ENCODE data around the gene HDAC4. TPM values are rescaled to one million over a fixed set of nuclear protein-coding genes. Genes with fewer than 3 reads are reported as not detected.

The HDAC4 gene
- total and polyA plus RNA-seq, 10 of the 15 experiments (the other 5 are each of a cell fraction or from before 2014, with no cell fraction given) = 0.22 to 15.7 (median 4.8) TPM

- TF ChIP-seq, protein P1, sequence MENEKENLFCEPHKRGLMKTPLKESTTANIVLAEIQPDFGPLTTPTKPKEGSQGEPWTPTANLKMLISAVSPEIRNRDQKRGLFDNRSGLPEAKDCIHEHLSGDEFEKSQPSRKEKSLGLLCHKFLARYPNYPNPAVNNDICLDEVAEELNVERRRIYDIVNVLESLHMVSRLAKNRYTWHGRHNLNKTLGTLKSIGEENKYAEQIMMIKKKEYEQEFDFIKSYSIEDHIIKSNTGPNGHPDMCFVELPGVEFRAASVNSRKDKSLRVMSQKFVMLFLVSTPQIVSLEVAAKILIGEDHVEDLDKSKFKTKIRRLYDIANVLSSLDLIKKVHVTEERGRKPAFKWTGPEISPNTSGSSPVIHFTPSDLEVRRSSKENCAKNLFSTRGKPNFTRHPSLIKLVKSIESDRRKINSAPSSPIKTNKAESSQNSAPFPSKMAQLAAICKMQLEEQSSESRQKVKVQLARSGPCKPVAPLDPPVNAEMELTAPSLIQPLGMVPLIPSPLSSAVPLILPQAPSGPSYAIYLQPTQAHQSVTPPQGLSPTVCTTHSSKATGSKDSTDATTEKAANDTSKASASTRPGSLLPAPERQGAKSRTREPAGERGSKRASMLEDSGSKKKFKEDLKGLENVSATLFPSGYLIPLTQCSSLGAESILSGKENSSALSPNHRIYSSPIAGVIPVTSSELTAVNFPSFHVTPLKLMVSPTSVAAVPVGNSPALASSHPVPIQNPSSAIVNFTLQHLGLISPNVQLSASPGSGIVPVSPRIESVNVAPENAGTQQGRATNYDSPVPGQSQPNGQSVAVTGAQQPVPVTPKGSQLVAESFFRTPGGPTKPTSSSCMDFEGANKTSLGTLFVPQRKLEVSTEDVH (IDR thresholded peaks at IDR 0.05; ENCODE audit: low read depth, partially characterized antibody) = no peak
- TF ChIP-seq SMC3 (IDR thresholded peaks at IDR 0.05; ENCODE audit: borderline replicate concordance, low read length) (no peak), TCF12 (IDR thresholded peaks at IDR 0.05; ENCODE audit: low read depth, low read length) (no peak), BCL11A (IDR thresholded peaks at IDR 0.05; ENCODE audit: low read depth, low read length) (no peak), MTA3 (IDR thresholded peaks at IDR 0.05; ENCODE audit: borderline replicate concordance, low read length) (no peak), RAD51 (IDR thresholded peaks at IDR 0.05) (no peak), WRNIP1 (IDR thresholded peaks at IDR 0.05; ENCODE audit: borderline replicate concordance, low read depth, low read length) (no peak), RAD21 (IDR thresholded peaks at IDR 0.05; ENCODE audit: insufficient read depth, low read depth, low read length) (no peak), CEBPB (IDR thresholded peaks at IDR 0.05; ENCODE audit: borderline replicate concordance in 1 of 2, low read depth in 2 of 2, low read length in 2 of 2) (no peak), IKZF2 (IDR thresholded peaks at IDR 0.05) (no peak), CEBPZ (IDR thresholded peaks at IDR 0.05; ENCODE audit: low read depth, low read length) (no peak), LARP7 (IDR thresholded peaks at IDR 0.05) (no peak)
- TF ChIP-seq, protein P2, sequence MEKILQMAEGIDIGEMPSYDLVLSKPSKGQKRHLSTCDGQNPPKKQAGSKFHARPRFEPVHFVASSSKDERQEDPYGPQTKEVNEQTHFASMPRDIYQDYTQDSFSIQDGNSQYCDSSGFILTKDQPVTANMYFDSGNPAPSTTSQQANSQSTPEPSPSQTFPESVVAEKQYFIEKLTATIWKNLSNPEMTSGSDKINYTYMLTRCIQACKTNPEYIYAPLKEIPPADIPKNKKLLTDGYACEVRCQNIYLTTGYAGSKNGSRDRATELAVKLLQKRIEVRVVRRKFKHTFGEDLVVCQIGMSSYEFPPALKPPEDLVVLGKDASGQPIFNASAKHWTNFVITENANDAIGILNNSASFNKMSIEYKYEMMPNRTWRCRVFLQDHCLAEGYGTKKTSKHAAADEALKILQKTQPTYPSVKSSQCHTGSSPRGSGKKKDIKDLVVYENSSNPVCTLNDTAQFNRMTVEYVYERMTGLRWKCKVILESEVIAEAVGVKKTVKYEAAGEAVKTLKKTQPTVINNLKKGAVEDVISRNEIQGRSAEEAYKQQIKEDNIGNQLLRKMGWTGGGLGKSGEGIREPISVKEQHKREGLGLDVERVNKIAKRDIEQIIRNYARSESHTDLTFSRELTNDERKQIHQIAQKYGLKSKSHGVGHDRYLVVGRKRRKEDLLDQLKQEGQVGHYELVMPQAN (conservative IDR thresholded peaks at IDR 0.05) = no peak
- TF ChIP-seq, protein P3, sequence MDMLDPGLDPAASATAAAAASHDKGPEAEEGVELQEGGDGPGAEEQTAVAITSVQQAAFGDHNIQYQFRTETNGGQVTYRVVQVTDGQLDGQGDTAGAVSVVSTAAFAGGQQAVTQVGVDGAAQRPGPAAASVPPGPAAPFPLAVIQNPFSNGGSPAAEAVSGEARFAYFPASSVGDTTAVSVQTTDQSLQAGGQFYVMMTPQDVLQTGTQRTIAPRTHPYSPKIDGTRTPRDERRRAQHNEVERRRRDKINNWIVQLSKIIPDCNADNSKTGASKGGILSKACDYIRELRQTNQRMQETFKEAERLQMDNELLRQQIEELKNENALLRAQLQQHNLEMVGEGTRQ (IDR thresholded peaks at IDR 0.05; ENCODE audit: borderline replicate concordance, low read depth, low read length) = no peak
- Histone ChIP-seq H3K27ac (ENCODE audit: control insufficient read depth, insufficient read depth) (no peak overlapping the region), H4K20me1 (ENCODE audit: control insufficient read depth, insufficient read depth) (no peaks in the 10 kb centered on the region), H3K4me3 (no peak overlapping the region), H3K9ac (ENCODE audit: control insufficient read depth, insufficient read depth, low read length) (no peak overlapping the region), H3K4me1 (ENCODE audit: control insufficient read depth, insufficient read depth, low read length) (no peaks in the 10 kb centered on the region), H3K36me3 (ENCODE audit: control insufficient read depth in 2 of 2, insufficient read depth in 2 of 2, low read length in 1 of 2) (peaks cover 0 to 2% of the 10 kb centered on the region in 2 experiments; a peak in 2 of 4 replicates), H2AFZ (ENCODE audit: control insufficient read depth, low read depth, low read length) (no peak overlapping the region), H3K27me3 (replicated peaks in 1 of 2; ENCODE audit: control insufficient read depth in 2 of 2, insufficient read depth in 2 of 2, low read length in 1 of 2) (no peaks in the 10 kb centered on the region), H3K9me3 (replicated peaks; ENCODE audit: control insufficient read depth, insufficient read depth, low read length) (no peaks in the 10 kb centered on the region), H3K4me2 (ENCODE audit: control insufficient read depth, insufficient read depth) (no peak overlapping the region), H3K79me2 (ENCODE audit: control insufficient read depth, insufficient read depth, low read length) (no peaks in the 10 kb centered on the region)
- intact Hi-C loops (cut with micrococcal nuclease; ENCODE audit: unreplicated experiment) (no loop called here), in situ Hi-C loops (cut with MboI) (no loop called here)
- ChIA-PET POLR2A (no interaction called here), SMC1A (ENCODE audit: uncharacterized antibody, unreplicated experiment) (no interaction called here), RAD21 (ENCODE audit: unreplicated experiment) (no interaction called here), CTCF (no interaction called here)
- DNase-seq (ENCODE audit: low read depth, low spot score) (no peak), ATAC-seq (no peak), FAIRE-seq (no peak)
- BruUV-seq (replicated peaks) = no TSS peak
- WGBS (ENCODE audit: insufficient coverage, insufficient replicate concordance, low lambda C conversion rate, missing lambda C conversion rate) = 83% methylated on average over 17 of the region's 17 CpGs
These were observed 268.6 kb downstream of the HDAC4 start for GRCh38 chr2:239132156-239132709.

Measured in GM12878 (cell line).